Panc1 (cell line): Measurements from ENCODE around the gene PRKD2. TPM values are rescaled to one million over a fixed set of nuclear protein-coding genes. Genes with fewer than 3 reads are reported as not detected.

Source experiments
- ATAC-seq: fragments of 200-7000 bp; cut with Tn5 transposase; 2 replicates; pipeline ENCODE4 v1.9.1; 2020; ENCODE audit warnings: mild to moderate bottlenecking, moderate library complexity
- BruUV-seq: library from RNA; stranded (reverse); fragments of 400-500 nt; replicated peaks from 2 replicates; lab custom pipeline; 2021; lab: Mats Ljungman, UMichigan
- CTCF ChIA-PET: fragments of 300-600 bp; sonication (Branson Sonifier 250); formaldehyde crosslinking; loops from one replicate; lab custom pipeline; 2022; ENCODE audit warnings: antibody characterized with exemption; lab: Charles Lee
- POLR2A ChIA-PET: fragments of 300-600 bp; sonication (Branson Sonifier 250); formaldehyde crosslinking; loops from one replicate; lab custom pipeline; 2022; ENCODE audit warnings: antibody characterized with exemption; lab: Charles Lee
- DNase-seq: peaks from one replicate; pipeline ENCODE4 v3.0.0-alpha.2; 2010; ENCODE audit warnings: low read depth, low spot score
- H3K27ac ChIP-seq: 2 replicates; pipeline ENCODE4 v1.5.1; 2011; ENCODE audit warnings: mild to moderate bottlenecking, low read length, inconsistent platforms
- H3K27me3 ChIP-seq: fragments of 200-500 bp; sonication (Bioruptor generic); 2 replicates; pipeline ENCODE4 v1.6.0; 2014; ENCODE audit warnings: low read length, inconsistent platforms; ENCODE audit not compliant: control insufficient read depth, insufficient read depth
- H3K36me3 ChIP-seq: fragments of 200-500 bp; sonication (Bioruptor generic); 2 replicates; pipeline ENCODE4 v1.5.1; 2014; ENCODE audit warnings: inconsistent platforms, mild to moderate bottlenecking, low read length, moderate library complexity; ENCODE audit not compliant: control insufficient read depth, insufficient read depth
- H3K4me1 ChIP-seq: 2 replicates; pipeline ENCODE4 v1.5.1; 2011; ENCODE audit warnings: inconsistent platforms, mild to moderate bottlenecking, low read length, moderate library complexity; ENCODE audit not compliant: control insufficient read depth, insufficient read depth
- H3K4me3 ChIP-seq, 2 experiments: 2 replicates each; pipeline ENCODE4 v1.5.1; 2011 to 2012; ENCODE audit warnings: low read depth in 2 of 2, low read length in 2 of 2, mild to moderate bottlenecking in 2 of 2, inconsistent platforms in 1 of 2, moderate library complexity in 1 of 2
- H3K9me3 ChIP-seq: fragments of 200-500 bp; sonication (Bioruptor generic); 2 replicates; pipeline ENCODE4 v1.5.1; 2014; ENCODE audit warnings: low read depth, mild to moderate bottlenecking, inconsistent platforms, low read length, moderate library complexity; ENCODE audit not compliant: control insufficient read depth, insufficient read depth
- POLR2AphosphoS5 ChIP-seq: IDR thresholded peaks from 2 replicates; pipeline ENCODE4 v1.6.1; 2012; ENCODE audit warnings: mild to moderate bottlenecking, low read depth, low read length, moderate library complexity
- SIN3A ChIP-seq: IDR thresholded peaks from 2 replicates; pipeline ENCODE4 v1.6.1; 2012; ENCODE audit warnings: low read depth, mild to moderate bottlenecking, low read length, moderate library complexity, borderline replicate concordance; ENCODE audit not compliant: insufficient read depth
- TCF7L2 ChIP-seq: IDR thresholded peaks from 2 replicates; pipeline ENCODE4 v1.6.1; 2011; ENCODE audit warnings: mild to moderate bottlenecking, low read depth, low read length, inconsistent platforms
- in situ Hi-C: cut with HindIII; loops from 2 replicates; pipeline ENCODE4 v1.10.0; 2016; ENCODE audit warnings: low sequenced_read_pairs, low pct_unique_long_range_greater_than_20kb
- intact Hi-C: fragments of 100-400 bp; cut with micrococcal nuclease; formaldehyde crosslinking; loops from one replicate; pipeline ENCODE4 v1.10.0; 2022; ENCODE audit not compliant: unreplicated experiment
- total RNA-seq: library from RNA; stranded (reverse); gene quantifications from one replicate; pipeline ENCODE4 v1.2.1, GENCODE V29; 2021; ENCODE audit not compliant: unreplicated experiment
- TF ChIP-seq, protein P1 (sequence below), 2 experiments: IDR thresholded peaks; 2 replicates each; pipeline ENCODE4 v1.6.1; 2011 to 2012; ENCODE audit warnings: low read depth in 2 of 2, control low read depth in 1 of 2, low read length in 1 of 2, mild to moderate bottlenecking in 1 of 2, moderate library complexity in 1 of 2; ENCODE audit not compliant: insufficient read depth in 1 of 2
- TF ChIP-seq, protein P2 (sequence below): fragments of 450-650 bp; IDR thresholded peaks from 2 replicates; pipeline ENCODE4 v1.5.1; 2017; ENCODE audit warnings: mild to moderate bottlenecking

Gene PRKD2
- total RNA-seq, 1 experiment from 2014 or later, result 41.2 TPM

DNA sequence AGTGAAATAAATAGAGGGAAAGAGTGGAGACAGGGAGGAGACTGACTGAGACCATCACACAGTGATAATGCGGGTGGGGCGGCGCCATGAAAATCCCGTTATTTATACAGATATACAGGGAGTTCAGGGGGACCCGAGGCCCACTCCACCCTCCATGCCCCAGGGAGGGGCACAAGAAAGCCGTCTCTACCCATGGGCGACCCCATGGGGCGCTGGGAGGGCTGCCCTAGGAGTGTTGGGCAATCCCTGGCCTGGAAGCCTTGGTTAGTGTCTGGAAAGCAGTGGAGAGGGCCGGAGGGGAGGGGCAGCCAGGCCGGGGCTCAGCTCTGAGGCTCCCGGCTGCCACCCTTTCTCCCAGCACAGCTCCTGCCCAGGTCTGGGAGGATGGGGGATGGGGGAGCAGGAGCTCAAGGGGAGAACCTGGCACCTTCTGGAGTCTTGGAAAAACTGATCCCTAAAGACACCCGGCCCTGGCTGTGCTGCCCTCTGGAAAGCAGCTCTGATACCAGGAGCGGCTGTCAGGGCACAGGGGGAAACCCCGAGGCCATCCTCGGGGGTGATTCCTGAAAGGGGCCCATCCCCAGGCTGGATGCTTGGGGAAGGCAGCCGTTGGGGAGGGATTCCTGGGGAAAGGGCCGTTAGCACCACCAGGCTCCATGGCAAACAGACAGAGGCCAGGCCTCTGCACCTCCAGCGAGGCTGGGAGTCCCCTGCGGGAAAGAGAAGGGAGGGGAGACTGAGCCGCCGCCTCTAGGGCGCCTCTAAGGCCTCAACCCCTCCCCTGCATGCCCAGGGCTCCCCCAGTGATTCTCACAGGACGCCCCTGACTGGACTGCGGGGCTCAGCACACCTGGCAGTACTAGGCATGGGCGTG, 3.0 kb upstream of the PRKD2 start:
- intact Hi-C loops, result no loop called here
- CTCF ChIA-PET, result no interaction called here
- BruUV-seq, result no TSS peak

DNA sequence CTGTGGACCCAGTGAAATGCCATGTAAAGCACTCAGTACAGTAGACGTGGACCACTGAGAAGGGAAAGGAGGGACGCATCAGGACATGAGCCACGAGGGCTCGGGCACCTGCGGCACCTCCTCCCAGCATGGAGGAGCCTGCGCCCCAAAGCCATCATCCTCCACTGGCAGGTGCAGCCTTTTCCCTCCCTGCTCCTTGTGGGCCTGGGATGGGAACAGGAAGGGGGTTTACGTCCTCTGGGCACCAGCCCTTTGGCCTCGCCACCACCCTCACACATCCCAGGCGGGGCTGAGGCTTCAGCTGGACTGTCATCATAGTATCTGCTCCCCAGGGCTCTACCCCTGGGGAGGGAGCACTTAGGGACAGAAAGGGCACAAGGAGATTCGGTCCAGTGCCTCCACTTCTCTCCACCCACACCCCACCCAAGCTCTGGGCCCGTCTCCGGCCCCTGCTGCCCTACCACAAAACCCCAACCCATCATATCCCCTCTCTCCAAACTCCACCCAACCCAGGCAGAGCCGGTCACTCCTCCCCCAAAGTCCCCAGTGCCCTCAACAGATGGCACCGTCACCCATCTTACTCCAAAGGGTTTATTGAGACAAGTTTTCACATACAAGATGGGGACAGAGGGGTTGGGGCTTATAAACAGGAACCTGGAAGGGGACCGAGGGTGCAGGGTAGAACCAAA, 2.2 kb upstream of the PRKD2 start:
- Histone ChIP-seq H3K9me3 (no peaks in the 10 kb centered on the region), H3K36me3 (peaks cover 5% of the 10 kb centered on the region; the same call in 1 of the 2 replicates), H3K27ac (no peak overlapping the region), H3K4me3 (no peak overlapping the region), H3K27me3 (no peaks in the 10 kb centered on the region), H3K4me1 (peaks cover 5% of the 10 kb centered on the region)
- TF ChIP-seq, protein P1, sequence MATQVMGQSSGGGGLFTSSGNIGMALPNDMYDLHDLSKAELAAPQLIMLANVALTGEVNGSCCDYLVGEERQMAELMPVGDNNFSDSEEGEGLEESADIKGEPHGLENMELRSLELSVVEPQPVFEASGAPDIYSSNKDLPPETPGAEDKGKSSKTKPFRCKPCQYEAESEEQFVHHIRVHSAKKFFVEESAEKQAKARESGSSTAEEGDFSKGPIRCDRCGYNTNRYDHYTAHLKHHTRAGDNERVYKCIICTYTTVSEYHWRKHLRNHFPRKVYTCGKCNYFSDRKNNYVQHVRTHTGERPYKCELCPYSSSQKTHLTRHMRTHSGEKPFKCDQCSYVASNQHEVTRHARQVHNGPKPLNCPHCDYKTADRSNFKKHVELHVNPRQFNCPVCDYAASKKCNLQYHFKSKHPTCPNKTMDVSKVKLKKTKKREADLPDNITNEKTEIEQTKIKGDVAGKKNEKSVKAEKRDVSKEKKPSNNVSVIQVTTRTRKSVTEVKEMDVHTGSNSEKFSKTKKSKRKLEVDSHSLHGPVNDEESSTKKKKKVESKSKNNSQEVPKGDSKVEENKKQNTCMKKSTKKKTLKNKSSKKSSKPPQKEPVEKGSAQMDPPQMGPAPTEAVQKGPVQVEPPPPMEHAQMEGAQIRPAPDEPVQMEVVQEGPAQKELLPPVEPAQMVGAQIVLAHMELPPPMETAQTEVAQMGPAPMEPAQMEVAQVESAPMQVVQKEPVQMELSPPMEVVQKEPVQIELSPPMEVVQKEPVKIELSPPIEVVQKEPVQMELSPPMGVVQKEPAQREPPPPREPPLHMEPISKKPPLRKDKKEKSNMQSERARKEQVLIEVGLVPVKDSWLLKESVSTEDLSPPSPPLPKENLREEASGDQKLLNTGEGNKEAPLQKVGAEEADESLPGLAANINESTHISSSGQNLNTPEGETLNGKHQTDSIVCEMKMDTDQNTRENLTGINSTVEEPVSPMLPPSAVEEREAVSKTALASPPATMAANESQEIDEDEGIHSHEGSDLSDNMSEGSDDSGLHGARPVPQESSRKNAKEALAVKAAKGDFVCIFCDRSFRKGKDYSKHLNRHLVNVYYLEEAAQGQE (IDR thresholded peaks at IDR 0.05; ENCODE audit: insufficient read depth in 1 of 2, low read depth in 2 of 2, low read length in 1 of 2), result no peak
- TF ChIP-seq TCF7L2, result no peak
- no peak for TF ChIP-seq POLR2AphosphoS5
- TF ChIP-seq, protein P2, sequence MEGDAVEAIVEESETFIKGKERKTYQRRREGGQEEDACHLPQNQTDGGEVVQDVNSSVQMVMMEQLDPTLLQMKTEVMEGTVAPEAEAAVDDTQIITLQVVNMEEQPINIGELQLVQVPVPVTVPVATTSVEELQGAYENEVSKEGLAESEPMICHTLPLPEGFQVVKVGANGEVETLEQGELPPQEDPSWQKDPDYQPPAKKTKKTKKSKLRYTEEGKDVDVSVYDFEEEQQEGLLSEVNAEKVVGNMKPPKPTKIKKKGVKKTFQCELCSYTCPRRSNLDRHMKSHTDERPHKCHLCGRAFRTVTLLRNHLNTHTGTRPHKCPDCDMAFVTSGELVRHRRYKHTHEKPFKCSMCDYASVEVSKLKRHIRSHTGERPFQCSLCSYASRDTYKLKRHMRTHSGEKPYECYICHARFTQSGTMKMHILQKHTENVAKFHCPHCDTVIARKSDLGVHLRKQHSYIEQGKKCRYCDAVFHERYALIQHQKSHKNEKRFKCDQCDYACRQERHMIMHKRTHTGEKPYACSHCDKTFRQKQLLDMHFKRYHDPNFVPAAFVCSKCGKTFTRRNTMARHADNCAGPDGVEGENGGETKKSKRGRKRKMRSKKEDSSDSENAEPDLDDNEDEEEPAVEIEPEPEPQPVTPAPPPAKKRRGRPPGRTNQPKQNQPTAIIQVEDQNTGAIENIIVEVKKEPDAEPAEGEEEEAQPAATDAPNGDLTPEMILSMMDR, result no peak
- no peak for TF ChIP-seq SIN3A
- ChIA-PET CTCF (no interaction called here), POLR2A (no interaction called here)
- BruUV-seq, result no TSS peak
- intact Hi-C loops (no loop called here), in situ Hi-C loops (no loop called here)
- ATAC-seq (no peak), DNase-seq (no peak)

More for the DNA sequence above, 3.0 kb upstream of the PRKD2 start:
- H3K9me3 ChIP-seq, result no peaks in the 10 kb centered on the region
- no peak overlapping the region for H3K4me3 ChIP-seq
- ATAC-seq, result no peak
- POLR2A ChIA-PET, result no interaction called here
- in situ Hi-C loops, result no loop called here
- no peaks in the 10 kb centered on the region for H3K27me3 ChIP-seq
- H3K27ac ChIP-seq, result no peak overlapping the region
- peaks cover 5% of the 10 kb centered on the region for H3K4me1 ChIP-seq
- TF ChIP-seq, protein P2, result no peak
- TF ChIP-seq SIN3A (no peak), TCF7L2 (no peak), POLR2AphosphoS5 (no peak)
- TF ChIP-seq, protein P1 (IDR thresholded peaks at IDR 0.05; ENCODE audit: insufficient read depth in 1 of 2, low read depth in 2 of 2, low read length in 1 of 2), result no peak
- H3K36me3 ChIP-seq, result peaks cover 5% of the 10 kb centered on the region; the same call in 1 of the 2 replicates
- no peak for DNase-seq
